ENCODE results near the gene STK11IP.

GRCh38 chr2:219658874-219659273 is 61.2 kb downstream of the STK11IP start:
- TF ChIP-seq CTCF (IDR thresholded peaks at IDR 0.05; ENCODE audit: low read depth, low read length, poor library complexity, severe bottlenecking) (no peak), EZH2phosphoT487 (IDR thresholded peaks at IDR 0.05; ENCODE audit: borderline replicate concordance, low read length) (no peak)
